HL-60 (cell line): ENCODE data around the gene SOX6.

Experiments
- POLR2AphosphoS5 ChIP-seq: IDR thresholded peaks from 2 replicates; pipeline ENCODE4 v1.6.1; 2012; ENCODE audit warnings: low read depth
- TF ChIP-seq, protein P1 (sequence below): IDR thresholded peaks from one replicate; pipeline ENCODE4 v1.5.1; 2011; ENCODE audit warnings: low read length, control low read depth, inconsistent platforms; ENCODE audit not compliant: insufficient read depth

DNA sequence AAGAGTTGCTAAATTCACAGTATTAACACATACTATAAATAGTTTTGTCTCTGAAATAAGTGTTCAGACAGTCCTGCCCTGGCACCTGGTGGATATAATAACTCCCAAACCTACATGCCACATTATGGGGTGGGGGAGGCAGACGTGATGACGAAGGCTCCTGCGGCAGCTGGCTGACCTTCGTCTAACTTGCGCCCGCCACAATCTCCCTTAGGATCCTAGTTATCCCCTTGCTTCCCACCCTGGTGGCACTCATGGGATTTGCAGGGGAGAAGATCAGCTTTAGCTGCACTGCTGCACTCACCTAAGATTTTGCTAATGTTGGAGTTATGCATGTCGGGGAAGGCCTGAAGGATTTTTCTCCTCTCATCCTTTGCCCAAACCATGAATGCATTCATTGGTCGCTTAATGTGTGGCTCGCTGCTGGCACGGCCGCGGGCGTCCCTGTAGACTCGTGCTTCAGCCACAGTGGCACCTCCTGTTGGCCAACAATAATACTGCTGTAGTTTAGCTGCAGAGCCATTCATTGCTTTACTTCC, 367.6 kb downstream of the SOX6 start:
- TF ChIP-seq, protein P1, sequence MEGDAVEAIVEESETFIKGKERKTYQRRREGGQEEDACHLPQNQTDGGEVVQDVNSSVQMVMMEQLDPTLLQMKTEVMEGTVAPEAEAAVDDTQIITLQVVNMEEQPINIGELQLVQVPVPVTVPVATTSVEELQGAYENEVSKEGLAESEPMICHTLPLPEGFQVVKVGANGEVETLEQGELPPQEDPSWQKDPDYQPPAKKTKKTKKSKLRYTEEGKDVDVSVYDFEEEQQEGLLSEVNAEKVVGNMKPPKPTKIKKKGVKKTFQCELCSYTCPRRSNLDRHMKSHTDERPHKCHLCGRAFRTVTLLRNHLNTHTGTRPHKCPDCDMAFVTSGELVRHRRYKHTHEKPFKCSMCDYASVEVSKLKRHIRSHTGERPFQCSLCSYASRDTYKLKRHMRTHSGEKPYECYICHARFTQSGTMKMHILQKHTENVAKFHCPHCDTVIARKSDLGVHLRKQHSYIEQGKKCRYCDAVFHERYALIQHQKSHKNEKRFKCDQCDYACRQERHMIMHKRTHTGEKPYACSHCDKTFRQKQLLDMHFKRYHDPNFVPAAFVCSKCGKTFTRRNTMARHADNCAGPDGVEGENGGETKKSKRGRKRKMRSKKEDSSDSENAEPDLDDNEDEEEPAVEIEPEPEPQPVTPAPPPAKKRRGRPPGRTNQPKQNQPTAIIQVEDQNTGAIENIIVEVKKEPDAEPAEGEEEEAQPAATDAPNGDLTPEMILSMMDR = no peak
- TF ChIP-seq POLR2AphosphoS5 = no peak
